Bone marrow (tissue), 2 donors: ENCODE measurements around the gene INSIG1.

Experiments used
- DNase-seq, 2 donors: peaks; one replicate each; lab custom pipeline; 2025; lab: John Stamatoyannopoulos, UW

INSIG1 gene

DNA sequence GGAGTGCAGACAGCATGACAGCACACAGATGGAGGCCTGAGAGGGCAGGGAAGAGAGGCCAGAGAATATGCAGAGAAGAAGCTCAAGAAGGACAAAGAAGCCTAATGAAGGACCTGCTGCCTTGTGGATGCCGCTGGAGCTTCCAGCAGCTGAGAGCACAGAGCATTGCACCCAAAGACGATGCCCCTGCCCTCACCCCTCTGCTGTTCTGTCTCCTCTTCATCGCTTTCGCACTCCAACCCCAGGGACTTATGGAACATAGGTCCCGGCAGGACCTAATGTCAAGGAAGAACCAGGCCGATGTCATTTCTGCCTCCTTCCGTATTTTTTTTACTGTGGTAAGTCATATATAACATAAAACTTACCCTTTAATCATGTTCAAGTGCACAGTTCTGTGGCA lies 12.3 kb upstream of the INSIG1 start:
- no peak for DNase-seq

DNA sequence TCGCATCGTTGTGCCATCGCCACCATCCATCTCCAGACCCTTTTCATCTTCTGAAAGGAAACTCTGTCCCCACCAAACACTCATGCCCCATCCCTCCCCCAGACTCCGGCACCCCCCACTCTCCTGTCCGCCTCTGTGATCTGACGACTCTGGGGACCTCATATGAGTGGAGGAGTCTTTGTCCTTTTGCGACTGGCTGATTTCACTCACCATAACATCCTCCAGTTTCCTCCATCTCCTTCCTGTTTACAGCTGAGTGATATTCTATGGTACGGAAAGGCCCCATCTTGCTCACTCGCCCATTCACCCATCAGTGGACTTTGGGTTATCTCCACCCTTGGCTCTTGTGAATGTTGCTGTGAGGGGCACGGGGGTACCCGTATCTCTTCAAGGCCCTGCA lies 11.8 kb upstream of the INSIG1 start:
- DNase-seq, result no peak

DNA sequence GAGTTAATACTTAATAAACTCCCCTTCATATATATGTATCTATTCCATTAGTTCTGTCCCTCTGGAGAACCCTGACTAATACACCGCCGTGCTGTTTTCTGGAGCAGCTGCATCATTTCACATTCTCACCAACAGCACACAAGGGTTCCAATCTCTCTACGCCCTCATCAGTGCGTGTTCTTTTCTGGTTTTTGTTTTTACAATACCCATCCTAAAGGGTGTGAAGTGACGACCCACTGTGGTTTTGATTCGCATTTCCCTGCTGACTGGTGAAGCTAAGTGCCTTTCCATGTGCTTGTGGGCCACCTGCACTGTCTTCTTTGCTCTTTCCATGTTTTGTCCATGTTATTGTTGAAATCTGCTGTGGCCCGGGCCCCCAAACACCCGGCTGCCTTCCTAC lies 11.0 kb upstream of the INSIG1 start:
- DNase-seq, result no peak

DNA sequence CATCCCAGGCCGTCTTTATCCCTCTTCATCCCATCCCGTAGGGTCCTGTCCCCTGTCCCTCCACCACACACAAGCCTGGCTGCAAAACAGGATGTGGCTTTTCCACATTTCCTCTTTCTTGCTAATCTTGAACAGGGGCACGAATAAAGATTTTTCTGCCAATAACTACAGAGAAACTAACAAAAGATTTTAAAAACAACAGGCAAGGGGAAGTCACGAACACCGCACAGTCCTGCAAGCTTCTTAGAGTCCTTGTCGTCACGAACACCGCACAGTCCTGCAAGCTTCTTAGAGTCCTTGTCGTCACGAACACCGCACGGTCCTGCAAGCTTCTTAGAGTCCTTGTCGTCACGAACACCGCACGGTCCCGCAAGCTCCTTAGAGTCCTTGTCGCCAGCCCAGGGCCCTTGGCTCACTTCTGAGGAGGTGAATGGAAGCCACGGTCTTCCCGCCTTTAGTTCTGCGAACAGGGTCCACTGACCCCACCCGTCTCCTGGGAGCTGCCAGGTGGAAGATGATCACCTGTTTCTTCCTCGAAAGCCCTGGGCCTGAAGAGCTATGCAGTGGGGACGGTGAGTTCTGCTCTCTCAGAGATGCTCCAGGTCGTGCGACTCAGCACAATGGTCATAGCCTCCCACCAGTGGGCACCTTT lies 10.3 kb upstream of the INSIG1 start:
- no peak for DNase-seq

DNA sequence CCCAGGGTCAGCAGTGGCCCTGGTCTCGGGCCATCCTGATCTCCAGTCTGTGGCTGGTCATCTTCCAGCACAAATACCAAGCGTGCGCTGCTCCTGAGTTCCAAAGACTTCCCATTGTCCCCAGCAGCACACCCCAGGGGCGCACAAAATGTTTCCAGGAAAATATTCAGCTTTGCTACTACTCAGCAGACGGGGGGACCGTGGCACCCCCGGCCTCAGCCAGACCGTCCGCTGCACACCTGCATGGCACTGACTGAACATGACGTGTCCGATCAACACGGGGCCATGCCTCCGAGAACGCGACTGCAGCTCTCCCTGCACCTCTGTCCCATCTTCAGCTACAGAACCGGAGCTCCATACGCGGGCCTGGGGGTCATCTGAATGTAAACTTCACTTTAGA lies 9.6 kb upstream of the INSIG1 start:
- no peak for DNase-seq

DNA sequence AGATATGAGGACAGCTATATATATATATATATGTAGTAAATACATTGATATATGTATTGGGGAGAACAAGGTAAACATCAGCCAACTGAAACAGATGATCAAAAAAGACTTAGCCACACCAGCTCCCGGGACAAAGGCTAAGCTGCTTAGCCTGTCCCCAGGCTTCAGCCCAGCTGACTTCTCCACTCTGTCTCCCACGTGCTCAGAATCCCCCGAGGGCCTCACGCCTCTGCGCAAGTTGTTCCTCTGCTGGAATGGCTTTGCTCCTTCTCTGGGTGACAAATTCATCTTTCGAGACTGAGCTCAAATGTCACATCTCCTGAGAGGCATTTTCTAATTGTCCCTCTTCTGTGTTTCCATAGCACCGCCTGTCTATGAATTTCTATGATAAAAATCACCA lies 8.6 kb upstream of the INSIG1 start:
- no peak for DNase-seq

DNA sequence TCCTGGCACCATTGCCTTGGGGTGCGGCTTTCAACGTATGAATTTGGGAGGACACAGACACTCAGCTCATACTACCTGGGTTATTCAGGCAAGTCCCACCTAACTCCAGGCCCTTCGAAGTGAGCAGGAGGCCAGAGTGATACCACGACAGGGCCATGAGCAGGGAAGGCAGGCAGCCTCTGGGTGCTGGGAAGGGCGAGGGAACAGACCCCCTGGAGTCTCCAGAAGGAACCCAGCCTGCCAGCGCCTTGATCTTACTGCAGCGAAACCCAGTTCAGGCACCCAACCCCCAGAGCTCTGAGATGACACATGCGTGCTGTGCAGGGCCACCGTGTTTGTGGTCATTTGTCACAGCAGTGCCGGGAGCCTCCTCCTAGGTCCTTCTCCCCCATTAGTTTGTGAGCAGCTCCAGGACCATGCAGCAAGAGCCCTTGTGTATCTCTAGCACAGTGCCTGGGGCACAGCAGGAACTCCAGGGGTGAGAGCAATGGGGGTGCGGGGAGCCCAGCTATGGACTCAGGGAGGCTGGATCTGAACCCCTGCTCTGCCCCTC lies 7.7 kb upstream of the INSIG1 start:
- no peak for DNase-seq

DNA sequence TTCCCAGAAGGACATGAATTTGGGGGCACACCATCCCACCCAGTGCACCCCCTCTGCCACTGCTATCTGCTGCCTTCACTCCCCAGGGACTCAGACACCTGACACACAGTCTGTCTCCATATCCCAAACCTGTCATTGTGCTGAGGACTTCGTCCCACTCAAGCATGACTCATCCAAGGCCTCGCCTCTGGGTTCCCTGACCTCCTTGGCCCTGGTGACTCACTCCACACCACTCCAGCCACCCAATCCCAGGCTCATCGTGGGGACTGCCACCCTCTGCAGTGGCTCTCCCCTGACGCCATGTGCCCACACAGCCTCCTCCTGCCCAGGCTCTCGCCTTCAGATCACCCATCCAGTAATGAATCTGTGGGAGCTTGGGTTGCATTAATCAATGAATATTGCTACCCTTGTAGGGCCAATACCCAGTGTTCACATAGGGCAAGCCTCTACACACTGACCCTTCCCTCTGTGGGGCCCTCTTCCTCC lies 6.6 kb upstream of the INSIG1 start:
- DNase-seq, result peak in 1 of 2 donors; percentile 22

DNA sequence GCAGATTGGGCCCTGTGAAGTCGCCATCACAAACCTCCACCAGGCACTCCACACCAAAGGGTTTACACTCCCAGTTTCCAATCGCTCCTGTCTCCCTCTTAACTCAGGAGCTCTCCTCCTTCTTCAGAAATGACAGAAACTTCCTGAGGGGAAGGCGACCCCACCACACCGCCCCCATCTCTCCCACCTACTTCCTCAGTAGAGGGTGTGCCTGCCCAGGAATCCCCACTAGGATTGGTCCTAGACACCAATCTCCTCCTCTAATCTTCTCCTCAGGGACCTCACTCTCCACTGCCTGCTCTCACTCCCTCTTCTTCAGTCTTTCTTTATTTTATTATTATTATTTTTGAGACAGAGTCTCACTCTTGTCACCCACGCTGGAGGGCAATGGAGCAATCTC lies 5.9 kb upstream of the INSIG1 start:
- no peak for DNase-seq

DNA sequence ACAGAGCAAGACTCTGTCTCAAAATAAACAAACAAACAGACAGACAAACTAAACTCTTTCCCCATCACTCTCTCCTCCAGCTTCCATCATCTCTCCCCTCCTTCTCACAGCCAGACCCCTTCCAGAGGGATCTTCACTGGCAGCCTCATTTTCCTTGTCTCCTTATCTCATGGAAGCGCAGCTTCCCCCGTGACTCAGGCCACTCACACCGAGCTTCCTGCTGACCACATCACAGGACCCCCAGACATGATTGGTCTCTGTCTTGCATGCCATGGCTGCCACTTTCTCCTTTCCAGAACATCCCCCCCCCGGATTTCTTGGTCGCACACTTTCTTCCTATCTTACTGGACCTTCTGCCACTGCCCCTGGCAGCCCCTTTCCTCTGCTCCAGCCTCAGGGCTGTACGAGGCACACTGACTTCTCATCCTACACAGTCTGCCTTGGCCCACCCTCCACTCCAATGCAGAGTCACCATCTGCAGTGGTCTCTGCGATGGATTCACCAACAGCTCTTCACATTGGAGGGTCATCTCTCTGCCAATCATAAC lies 4.9 kb upstream of the INSIG1 start:
- no peak for DNase-seq

DNA sequence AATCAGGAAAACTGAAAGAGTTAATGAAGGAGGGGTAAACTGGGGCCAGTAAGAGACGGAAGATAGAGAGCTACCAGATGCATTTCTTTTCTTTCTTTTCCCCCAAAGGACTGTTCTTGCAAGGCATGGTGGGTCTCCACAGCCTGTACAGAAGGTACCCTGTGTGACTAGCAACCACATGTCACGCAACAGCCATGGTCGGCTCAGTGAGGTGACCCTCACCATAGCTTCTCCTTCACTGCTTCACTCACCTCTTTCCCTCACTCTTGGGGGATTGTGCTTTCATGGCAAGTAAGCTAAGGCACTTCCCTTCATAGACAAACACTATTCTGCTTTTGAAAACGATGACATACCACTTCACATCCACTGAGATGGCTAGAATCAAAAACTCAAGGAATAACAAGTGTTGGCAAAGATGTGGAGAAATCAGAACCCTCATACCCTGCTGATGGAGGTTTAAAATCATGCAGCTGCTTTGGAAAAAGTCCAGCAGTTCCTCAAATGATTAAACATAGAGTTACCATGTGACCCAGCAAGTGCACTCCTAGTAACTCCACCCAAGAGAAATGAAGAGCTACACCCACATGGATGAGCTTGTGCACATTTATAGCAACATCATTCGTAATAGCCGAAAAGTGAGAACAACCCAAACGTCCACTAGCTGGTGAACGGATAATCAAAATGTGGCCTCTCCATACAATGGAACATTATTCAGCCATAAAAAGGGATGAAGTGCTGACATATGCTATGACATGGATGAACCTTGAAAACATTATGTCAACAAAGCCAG lies 3.8 kb upstream of the INSIG1 start:
- DNase-seq, result no peak

DNA sequence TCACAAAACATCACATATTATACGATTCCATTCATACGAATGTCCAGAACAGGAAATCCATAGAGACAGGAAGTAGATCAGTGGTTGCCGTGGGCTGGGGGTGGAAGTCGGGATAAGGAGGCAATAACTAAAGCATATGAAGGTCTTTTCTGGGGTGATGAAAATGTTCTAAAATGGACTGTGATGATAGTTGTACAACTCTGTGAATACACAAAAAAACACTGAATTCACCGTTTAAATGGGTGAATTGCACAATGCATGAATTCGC lies 3.2 kb upstream of the INSIG1 start:
- no peak for DNase-seq

DNA sequence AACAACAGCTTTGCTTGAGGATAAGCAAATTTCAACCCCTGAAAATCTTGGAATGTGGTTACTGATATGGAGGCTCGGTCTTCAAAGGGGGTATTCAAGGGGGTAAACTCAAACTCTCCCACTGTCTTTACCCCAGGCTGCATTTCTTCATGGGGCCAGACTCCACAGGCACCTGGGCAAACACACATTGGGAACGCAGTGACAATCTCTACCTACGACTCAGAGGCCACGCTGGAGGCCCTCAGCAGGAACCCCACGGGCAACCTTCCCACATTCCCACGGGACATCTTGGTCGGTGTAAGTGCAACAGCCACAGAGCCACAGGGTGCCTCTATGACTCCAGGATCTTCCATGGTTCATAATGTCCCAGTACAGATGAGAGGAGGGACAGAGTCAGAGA lies 2.2 kb upstream of the INSIG1 start:
- no peak for DNase-seq

DNA sequence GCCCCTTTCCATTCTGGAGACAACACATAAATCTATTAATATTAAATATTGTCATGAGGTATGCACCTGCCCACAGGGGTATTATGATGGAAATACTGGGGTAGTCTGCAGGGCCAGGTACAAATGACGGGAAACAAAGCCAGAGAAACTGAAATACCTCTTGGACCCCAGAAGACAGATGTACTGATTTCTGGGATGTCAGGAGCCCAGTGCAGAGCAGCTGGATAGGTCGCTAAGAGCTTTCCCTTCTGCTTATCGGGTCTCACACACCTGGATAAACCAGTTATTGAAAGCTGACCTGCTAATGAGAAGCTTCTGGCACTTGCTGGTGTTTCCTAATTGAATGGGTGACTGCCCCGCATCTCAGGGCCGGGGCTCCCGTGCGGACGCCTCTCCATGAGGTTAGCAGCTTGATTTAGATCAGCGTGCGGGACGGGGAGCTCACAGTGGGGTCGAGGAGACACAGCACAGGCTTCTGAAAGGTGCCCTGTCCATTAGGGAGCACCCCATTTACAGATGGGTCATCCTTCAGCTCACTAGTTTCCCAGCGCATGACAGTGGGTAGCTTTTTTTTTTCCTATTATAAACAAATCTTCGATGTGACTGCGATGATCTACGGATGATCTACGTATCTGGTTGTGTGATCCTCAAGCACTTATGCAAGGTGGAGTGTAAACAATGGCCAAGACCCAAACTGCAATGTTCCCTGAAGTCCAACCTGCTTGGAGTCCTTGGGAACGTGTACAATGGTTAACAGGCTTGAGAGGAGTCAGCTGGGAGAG lies 1.5 kb upstream of the INSIG1 start:
- DNase-seq, result no peak

DNA sequence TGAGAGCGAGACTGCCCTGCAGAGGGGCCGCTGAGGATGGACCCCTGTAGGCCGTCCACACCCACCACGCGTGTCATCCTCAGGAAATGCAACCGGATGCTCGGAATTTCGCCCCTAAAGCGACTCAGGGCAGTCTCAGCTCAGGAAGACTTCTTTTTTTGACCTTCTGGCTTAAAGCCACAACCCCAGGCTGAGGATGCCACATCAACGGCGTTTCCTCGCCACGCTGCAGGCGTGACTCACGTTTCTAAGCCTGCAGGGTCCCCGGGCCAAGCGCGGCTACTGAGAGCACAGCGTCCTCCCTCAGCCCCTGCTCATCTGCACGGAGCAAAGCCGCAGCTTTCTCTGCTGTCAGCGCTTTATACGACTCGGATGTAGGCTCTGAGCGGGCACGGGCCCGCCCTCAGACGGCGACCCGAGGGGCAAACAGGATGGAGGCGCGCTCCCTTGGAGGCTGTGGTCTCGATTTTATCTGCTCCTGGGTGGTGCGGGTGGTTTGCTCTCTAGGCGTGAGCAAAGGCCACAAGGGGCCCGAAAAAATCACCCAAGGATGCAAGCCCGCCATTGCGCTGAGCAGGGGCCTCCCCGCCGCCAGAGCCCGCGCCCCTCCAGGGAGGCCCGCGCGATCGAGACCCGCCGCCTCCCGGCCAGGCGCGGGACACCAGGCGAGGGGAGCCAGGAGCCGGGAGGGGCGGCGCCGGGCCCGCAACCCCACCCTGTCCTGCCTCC lies 726 bp upstream of the INSIG1 start:
- peak; percentile 71 to 74 for DNase-seq

DNA sequence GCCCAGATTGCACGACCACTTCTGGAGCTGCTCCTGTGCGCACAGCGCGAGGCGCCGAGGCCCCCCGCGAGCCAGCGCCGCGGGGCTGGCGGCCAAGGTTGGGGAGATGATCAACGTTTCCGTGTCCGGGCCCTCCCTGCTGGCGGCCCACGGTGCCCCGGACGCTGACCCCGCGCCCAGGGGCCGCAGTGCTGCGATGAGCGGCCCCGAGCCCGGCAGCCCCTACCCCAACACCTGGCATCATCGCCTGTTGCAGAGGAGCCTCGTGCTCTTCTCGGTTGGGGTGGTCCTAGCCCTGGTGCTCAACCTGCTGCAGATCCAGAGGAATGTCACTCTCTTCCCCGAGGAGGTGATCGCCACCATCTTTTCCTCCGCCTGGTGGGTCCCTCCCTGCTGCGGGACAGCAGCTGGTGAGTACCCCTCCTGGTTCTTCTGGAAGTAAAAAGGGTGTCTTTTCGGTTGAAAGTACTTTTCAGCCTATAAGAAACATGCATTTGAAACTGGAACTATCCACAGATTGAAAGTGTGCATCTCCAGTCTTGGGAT lies 683 bp downstream of the INSIG1 start:
- no peak for DNase-seq

DNA sequence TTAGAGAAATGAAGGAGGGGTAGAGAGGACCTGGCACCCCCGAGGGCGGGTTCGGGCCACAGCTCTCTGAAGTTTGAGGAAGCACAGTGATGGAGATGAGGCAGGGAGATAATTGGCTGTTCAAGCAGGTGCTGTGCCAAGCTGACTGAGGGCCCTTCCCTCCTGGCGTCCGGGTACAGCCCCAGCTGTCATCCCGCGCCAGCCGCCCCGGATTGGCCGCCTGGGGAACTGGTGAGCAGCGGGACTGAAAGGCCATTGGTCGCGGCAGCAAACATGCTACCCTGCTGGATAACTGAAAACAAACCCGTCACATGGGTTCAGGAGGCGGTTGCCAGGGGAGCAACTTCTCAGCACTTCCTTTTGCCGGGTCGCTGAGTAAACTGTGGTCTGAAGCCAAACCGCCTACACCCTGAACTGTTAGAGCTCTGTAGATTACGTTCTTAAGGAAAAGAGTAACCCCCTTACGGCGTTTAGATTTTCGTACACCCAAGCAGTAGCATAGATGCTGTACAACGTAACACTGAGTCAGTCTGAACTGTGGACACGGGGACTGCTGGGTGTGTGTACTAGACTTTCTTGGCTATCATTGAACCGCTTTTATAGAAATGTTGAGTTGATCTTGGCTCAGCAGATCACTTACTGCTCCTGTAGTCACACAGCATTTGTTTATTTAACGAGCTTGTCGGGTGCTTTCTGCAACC lies 1.3 kb downstream of the INSIG1 start:
- DNase-seq, result peak; percentile 60 to 97

DNA sequence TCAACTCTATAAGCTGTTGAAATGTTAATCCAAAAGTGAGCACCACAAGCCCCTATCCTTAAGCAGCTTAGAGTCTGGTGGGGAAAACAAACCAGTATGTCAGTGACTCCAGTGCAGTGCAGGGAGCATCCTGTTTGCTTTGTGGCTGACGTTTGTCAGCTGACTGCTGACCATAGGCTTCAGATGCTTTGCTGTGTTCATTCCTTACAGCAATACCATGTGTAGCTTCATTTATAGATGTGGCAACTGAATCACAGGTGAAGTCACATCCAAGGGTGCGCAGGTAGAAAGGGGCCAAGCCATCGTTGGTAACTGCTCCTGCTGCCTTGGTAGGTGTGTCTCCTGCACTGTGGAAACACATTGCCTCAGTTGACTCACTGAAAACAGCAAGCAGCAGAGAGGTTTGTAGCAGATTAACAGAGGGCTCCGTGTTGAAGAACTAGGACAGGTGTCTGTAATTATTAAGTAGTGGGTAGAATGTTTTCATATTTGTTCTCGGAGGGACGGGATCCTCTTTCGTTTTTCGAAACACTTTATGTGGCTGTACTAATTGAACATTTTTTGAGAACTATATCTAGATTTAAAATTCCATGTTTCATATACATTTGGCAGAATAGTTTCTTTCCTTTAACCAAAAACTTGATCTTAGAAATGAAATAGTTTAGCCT lies 2.0 kb downstream of the INSIG1 start:
- no peak for DNase-seq

DNA sequence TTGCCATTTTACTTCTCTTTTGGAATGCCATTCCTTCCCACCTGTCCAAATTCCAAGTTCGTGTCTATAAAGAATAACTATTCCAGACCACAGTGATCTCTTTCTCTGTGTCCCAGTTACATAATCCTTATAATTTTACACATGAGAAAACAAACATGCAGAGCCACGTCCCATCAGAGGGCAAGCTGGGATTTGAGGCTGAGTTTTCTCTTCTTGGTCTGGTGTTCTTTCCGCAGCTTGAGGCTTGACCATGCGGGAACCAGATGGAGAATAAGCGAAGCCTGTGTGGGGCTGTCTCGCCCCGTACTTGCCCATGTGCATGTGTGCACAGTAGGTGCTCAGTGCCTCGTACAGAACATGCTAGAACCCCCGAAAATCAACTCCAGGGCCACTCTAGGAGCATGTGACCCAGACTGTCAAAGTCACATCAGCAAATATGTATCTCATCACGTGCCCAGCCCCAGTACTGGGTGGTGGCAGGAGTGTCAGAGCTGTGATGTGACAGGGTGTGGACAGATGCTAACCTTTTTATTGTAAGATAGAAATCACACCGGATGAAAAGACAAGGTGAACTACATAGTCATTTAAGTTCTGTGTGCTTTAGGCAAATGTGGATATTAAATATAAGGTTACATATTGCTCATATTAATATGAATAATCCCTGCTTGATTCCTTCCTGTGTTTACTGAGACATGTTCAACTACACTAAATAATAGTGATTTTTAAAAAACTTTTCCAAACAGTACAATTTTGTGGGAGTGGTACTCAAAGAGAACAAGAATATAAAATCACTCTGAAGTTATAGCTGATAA lies 3.2 kb downstream of the INSIG1 start:
- no peak for DNase-seq
